Spleen (tissue), 11 donors: ENCODE results near the gene NUP43. TPM values are rescaled to one million over a fixed set of nuclear protein-coding genes. Genes with fewer than 3 reads are reported as not detected.
"Not testable (repeated sequence)": the region's sequence is repeated elsewhere in the genome, so short reads cannot be mapped to it uniquely, and the experiment has no call there.

Experiments used
- DNase-seq: peaks from one replicate; pipeline ENCODE4 v3.0.0-alpha.2; 2020
- H3K27ac ChIP-seq, 8 donors: fragments of 200-600 bp; sonication (generic) in 7 of 8; 1 replicate in 4 of 8; 2 replicates in 4 of 8; pipeline versions ENCODE4 v1.5.0 to v1.8.0; 2016 to 2021; ENCODE audit warnings: inconsistent platforms in 4 of 8, mild to moderate bottlenecking in 4 of 8, moderate library complexity in 1 of 8
- H3K27me3 ChIP-seq, 7 donors: fragments of 200-600 bp; sonication (generic) in 6 of 7; replicated peaks in 1 of 7; 1 replicate in 4 of 7; 2 replicates in 3 of 7; pipeline versions ENCODE4 v1.5.0 to v1.8.0; 2016 to 2021; ENCODE audit warnings: inconsistent platforms in 3 of 7, mild to moderate bottlenecking in 1 of 7
- H3K36me3 ChIP-seq, 6 donors: fragments of 200-600 bp; sonication (generic) in 5 of 6; 1 replicate in 4 of 6; 2 replicates in 2 of 6; pipeline versions ENCODE4 v1.5.0 to v1.8.0; 2016 to 2021; ENCODE audit warnings: inconsistent platforms in 2 of 6
- H3K4me1 ChIP-seq, 6 donors: fragments of 200-600 bp; sonication (generic) in 5 of 6; 1 replicate in 3 of 6; 2 replicates in 3 of 6; pipeline versions ENCODE4 v1.5.0 to v1.8.0; 2016 to 2021; ENCODE audit warnings: inconsistent platforms in 3 of 6
- H3K4me3 ChIP-seq, 8 donors: fragments of 200-600 bp; sonication (generic) in 7 of 8; 1 replicate in 4 of 8; 2 replicates in 4 of 8; pipeline versions ENCODE4 v1.5.0 to v1.8.0; 2016 to 2021; ENCODE audit warnings: inconsistent platforms in 4 of 8, mild to moderate bottlenecking in 4 of 8, moderate library complexity in 2 of 8
- H3K9me3 ChIP-seq, 8 donors: fragments of 200-600 bp; sonication (generic) in 7 of 8; 1 replicate in 4 of 8; 2 replicates in 4 of 8; pipeline versions ENCODE4 v1.5.0 to v1.8.0; 2016 to 2021; ENCODE audit warnings: inconsistent platforms in 4 of 8
- POLR2A ChIP-seq, 3 donors: fragments of 450-650 bp; IDR thresholded peaks; one replicate each; pipeline ENCODE4 v1.5.1; 2017; ENCODE audit warnings: antibody characterized with exemption in 3 of 3, mild to moderate bottlenecking in 1 of 3
- POLR2AphosphoS5 ChIP-seq, 3 donors: sonication (generic); formaldehyde crosslinking; IDR thresholded peaks; one replicate each; pipeline ENCODE4 v1.5.1; 2017; ENCODE audit warnings: antibody characterized with exemption in 3 of 3
- WGBS, 5 donors: extraction: QIAGEN DNeasy Blood & Tissue Kit in 3 of 5; methylation state at CpG; one replicate each; pipeline versions ENCODE4 v1.1.5 to v1.1.7; 2013 to 2018; 5-methylcytosine and 5-hydroxymethylcytosine counted together
- intact Hi-C: fragments of 100-400 bp; cut with DNase I; formaldehyde crosslinking; loops from one replicate; pipeline ENCODE4 v1.15.0; 2023; ENCODE audit warnings: low total_unique reads
- polyA plus RNA-seq, 3 donors: library from polyadenylated mRNA; stranded (reverse); fragments of 200-250 nt; gene quantifications; one replicate each; pipeline ENCODE4 v1.2.1, GENCODE V29; 2013
- total RNA-seq, 7 donors: library from RNA; depleted of rRNA in 3 of 7; stranded (reverse); fragments of >200 nt in 3 of 7; fragmentation: NEBNext Ultra II Directional in 4 of 7; extraction: Animal tissue kit (Norgen Biotek cat#: 25700) in 4 of 7; gene quantifications; one replicate each; pipeline versions ENCODE4 v1.1.0 to v1.2.1, GENCODE V29; 2016 to 2021
- TF ChIP-seq, protein P1 (sequence below), 11 experiments: fragments of 200-600 bp in 7 of 11; fragments of 450-650 bp in 4 of 11; sonication (generic) in 4 of 11; IDR thresholded peaks in 8 of 11; conservative IDR thresholded peaks in 3 of 11; 1 replicate in 7 of 11; 2 replicates in 4 of 11; pipeline versions ENCODE4 v1.4.0 to v1.8.0; 2016 to 2021; ENCODE audit warnings: antibody characterized with exemption in 11 of 11, inconsistent platforms in 4 of 11, mild to moderate bottlenecking in 1 of 11
- donor health status: healthy with polysubstance abuse.
- donor health status: DM: no; HTN: no; CAD: no; lungs with moderate emphysema.
- donor health status: DM: no; HTN: no; CAD: no.
- donor health status: Bipolar disorder and iron deficiency.
- donor health status: healthy.
- donor health status: DM: no; HTN: no; CAD: no.
- donor health status: DM: yes; HTN: yes; CAD: no.

Gene NUP43
- total and polyA plus RNA-seq, 10 donors: 8.6 to 49.1 (median 32.9) TPM

DNA sequence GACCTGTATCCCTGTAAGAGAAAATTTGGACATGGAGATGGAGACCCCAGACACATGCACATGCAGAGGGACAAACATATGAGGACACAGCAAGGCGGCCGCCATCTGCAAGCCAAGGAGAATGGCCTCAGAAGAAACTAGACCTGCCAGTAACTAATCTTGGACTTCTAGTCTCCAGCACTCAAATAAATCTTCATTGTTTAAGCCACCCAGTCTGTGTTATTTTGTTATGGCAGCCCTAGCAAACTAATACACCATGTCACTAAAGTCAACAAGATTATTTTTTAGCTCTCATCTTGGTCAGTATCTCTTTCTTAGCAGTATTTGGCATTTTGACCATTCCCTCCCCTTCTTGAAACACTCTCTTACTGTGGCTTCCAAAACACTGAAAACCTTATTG lies 55.1 kb downstream of the NUP43 start:
- Histone ChIP-seq H3K27ac (no peak overlapping the region), H3K4me1 (peaks cover 0 to 5% (median 0%) of the 10 kb centered on the region in 6 donors), H3K36me3 (peaks cover 0 to 98% (median 40%) of the 10 kb centered on the region in 6 donors), H3K9me3 (no peaks in the 10 kb centered on the region), H3K27me3 (no peaks in the 10 kb centered on the region), H3K4me3 (no peak overlapping the region)
- no peak for DNase-seq
- 88 to 98% (median 97%) methylated on average over 2 of the region's 2 CpGs for WGBS, 5 donors
- intact Hi-C loops: no loop called here
- TF ChIP-seq POLR2A (IDR thresholded peaks at IDR 0.05) (no peak), POLR2AphosphoS5 (IDR thresholded peaks at IDR 0.05) (no peak)
- TF ChIP-seq, protein P1, sequence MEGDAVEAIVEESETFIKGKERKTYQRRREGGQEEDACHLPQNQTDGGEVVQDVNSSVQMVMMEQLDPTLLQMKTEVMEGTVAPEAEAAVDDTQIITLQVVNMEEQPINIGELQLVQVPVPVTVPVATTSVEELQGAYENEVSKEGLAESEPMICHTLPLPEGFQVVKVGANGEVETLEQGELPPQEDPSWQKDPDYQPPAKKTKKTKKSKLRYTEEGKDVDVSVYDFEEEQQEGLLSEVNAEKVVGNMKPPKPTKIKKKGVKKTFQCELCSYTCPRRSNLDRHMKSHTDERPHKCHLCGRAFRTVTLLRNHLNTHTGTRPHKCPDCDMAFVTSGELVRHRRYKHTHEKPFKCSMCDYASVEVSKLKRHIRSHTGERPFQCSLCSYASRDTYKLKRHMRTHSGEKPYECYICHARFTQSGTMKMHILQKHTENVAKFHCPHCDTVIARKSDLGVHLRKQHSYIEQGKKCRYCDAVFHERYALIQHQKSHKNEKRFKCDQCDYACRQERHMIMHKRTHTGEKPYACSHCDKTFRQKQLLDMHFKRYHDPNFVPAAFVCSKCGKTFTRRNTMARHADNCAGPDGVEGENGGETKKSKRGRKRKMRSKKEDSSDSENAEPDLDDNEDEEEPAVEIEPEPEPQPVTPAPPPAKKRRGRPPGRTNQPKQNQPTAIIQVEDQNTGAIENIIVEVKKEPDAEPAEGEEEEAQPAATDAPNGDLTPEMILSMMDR (IDR thresholded peaks at IDR 0.05 in 8 of 11, conservative IDR thresholded peaks at IDR 0.05 in 3 of 11): no peak

DNA sequence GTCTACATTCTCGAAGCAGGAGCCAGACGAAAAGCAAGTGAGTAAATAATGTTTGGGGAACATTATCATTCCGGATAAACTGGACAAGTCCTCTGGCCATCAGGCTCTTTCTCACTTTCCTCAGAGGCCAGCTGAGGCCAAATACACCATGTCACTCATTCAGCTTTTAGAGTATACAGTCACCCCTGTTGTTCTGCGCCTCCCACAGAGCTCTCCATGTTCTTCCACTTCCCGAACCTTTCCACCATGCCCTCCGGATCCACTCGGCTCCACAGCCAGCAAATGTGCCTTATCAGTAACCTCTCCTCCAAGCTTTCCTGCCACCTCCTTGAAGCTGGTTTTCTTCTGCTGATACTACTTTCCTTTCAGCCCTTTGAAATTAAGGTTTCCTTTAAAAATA lies 60.1 kb downstream of the NUP43 start:
- peaks cover 0 to 99% (median 39%) of the 10 kb centered on the region in 6 donors for H3K36me3 ChIP-seq

DNA sequence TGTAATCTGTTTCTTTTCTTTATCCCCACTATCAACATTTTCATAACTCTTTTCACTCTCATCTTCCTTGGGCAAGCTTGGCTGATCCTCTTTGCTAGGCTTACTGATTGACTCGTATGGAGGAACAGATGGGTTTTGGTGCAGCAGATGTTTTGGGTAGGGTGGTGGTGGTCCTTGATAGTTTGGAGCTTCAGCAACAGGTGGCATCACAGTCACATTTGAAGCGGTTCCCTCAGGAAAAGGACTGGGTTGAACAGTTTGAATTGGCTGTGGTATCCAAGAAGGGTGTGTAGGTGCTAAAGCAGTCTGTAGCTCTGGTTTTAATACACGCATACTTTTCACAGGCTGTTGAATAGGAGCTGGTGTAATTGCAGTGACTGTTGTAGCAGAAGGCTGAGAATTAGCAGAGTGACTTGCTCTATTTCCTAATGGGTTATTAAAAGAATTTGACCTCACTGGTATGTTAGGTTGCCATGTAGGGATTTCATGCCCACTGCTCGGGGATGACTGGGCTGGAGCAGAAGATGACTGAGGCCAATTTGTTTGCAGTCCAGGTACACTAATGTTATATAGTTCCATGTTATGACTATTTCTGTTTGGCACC lies 63.0 kb downstream of the NUP43 start:
- Histone ChIP-seq H3K4me3 (no peak overlapping the region), H3K27ac (no peak overlapping the region), H3K36me3 (peaks cover 0 to 92% (median 30%) of the 10 kb centered on the region in 6 donors), H3K4me1 (no peaks in the 10 kb centered on the region), H3K27me3 (no peaks in the 10 kb centered on the region), H3K9me3 (no peaks in the 10 kb centered on the region)
- DNase-seq: no peak
- WGBS, 5 donors: 84 to 96% (median 94%) methylated on average over 4 of the region's 4 CpGs
- intact Hi-C loops: no loop called here
- TF ChIP-seq POLR2AphosphoS5 (IDR thresholded peaks at IDR 0.05) (no peak), POLR2A (IDR thresholded peaks at IDR 0.05) (peak in 1 of 3 donors; percentile 0)

More for the DNA sequence above, 60.1 kb downstream of the NUP43 start:
- no peak overlapping the region for H3K27ac ChIP-seq
- H3K4me1 ChIP-seq: no peaks in the 10 kb centered on the region
- H3K4me3 ChIP-seq: no peak overlapping the region
- intact Hi-C loops: no loop called here
- TF ChIP-seq POLR2AphosphoS5 (IDR thresholded peaks at IDR 0.05) (no peak), POLR2A (IDR thresholded peaks at IDR 0.05) (no peak)
- TF ChIP-seq, protein P1 (IDR thresholded peaks at IDR 0.05 in 8 of 11, conservative IDR thresholded peaks at IDR 0.05 in 3 of 11): no peak
- WGBS, 5 donors: 89 to 94% (median 91%) methylated on average over 7 of the region's 7 CpGs
- no peaks in the 10 kb centered on the region for H3K9me3 ChIP-seq
- no peak for DNase-seq
- H3K27me3 ChIP-seq: no peaks in the 10 kb centered on the region

DNA sequence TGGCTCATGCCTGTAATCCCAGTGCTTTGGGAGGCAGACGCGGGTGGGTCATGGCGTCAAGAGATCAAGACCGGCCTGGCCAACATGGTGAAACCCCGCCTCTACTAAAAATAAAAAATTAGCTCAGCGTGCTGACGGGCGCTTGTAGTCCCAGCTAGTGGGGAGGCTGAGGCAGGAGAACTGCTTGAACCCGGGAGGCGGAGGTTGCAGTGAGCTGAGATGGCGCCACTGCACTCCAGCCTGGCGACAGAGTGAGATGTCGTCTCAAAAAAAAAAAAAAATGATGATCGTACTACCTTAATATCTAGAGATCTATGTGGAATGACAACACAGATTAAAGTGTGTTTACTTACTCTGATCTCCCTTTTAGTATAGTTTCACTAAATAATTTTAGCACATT lies 64.5 kb downstream of the NUP43 start:
- peaks cover 0 to 91% (median 31%) of the 10 kb centered on the region in 6 donors for H3K36me3 ChIP-seq
- H3K4me1 ChIP-seq, H3K4me3 ChIP-seq, H3K27ac ChIP-seq, H3K27me3 ChIP-seq, intact Hi-C loops, H3K9me3 ChIP-seq, DNase-seq: not testable (repeated sequence)
- WGBS, 5 donors: 92 to 98% (median 96%) methylated on average over 14 of the region's 14 CpGs

DNA sequence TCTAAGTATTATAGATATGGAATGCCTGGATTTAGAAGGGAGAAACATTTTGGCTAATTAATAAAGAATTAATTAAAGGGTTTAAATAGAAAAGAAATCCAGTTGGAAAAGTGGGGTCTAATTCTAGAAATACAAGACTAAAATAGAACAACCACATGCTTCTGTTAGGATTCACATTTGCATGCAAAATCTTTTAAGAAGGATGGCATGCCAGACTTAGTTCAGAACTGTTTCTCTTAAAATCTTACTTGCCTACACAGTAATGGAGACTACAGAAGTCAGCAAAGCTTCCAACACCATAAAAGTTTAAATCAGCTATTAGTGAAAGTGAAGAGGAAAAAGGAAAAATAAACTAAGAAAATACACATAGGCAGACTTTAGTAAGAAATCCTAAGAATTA lies 65.1 kb downstream of the NUP43 start:
- TF ChIP-seq POLR2A (IDR thresholded peaks at IDR 0.05) (no peak), POLR2AphosphoS5 (IDR thresholded peaks at IDR 0.05) (no peak)
- intact Hi-C loops: no loop called here

More for the DNA sequence above, 65.1 kb downstream of the NUP43 start:
- no peaks in the 10 kb centered on the region for H3K27me3 ChIP-seq
- H3K9me3 ChIP-seq: no peaks in the 10 kb centered on the region
- H3K27ac ChIP-seq: no peak overlapping the region
- H3K36me3 ChIP-seq: peaks cover 0 to 92% (median 36%) of the 10 kb centered on the region in 6 donors
- no peak overlapping the region for H3K4me3 ChIP-seq
- H3K4me1 ChIP-seq: no peaks in the 10 kb centered on the region
- DNase-seq: no peak
